Mesenchymal stem cell (in vitro differentiated cells and primary cell): ENCODE measurements around the gene RASA3.

Experiments used
- DNase-seq: peaks from one replicate; pipeline ENCODE4 v3.0.0-alpha.2; 2013
- H2AFZ ChIP-seq: one replicate; pipeline ENCODE4 v1.6.1; 2013; ENCODE audit warnings: low read depth, mild to moderate bottlenecking, control low read depth, inconsistent platforms, low read length, moderate library complexity
- H2AK5ac ChIP-seq: 2 replicates; pipeline ENCODE4 v1.6.1; 2013; ENCODE audit warnings: low read length, moderate library complexity, mild to moderate bottlenecking, inconsistent platforms; ENCODE audit not compliant: severe bottlenecking
- H2BK120ac ChIP-seq: one replicate; pipeline ENCODE4 v1.6.1; 2013; ENCODE audit warnings: low read depth, mild to moderate bottlenecking, inconsistent platforms, low read length, moderate library complexity
- H2BK12ac ChIP-seq, 2 experiments: one replicate each; pipeline ENCODE4 v1.6.1; 2013; ENCODE audit warnings: inconsistent platforms in 2 of 2, low read length in 2 of 2, mild to moderate bottlenecking in 2 of 2, moderate library complexity in 2 of 2, control low read depth in 1 of 2
- H2BK15ac ChIP-seq: one replicate; pipeline ENCODE4 v1.6.1; 2013; ENCODE audit warnings: mild to moderate bottlenecking, low read depth, inconsistent platforms; ENCODE audit not compliant: poor library complexity, severe bottlenecking
- H2BK5ac ChIP-seq: 2 replicates; pipeline ENCODE4 v1.6.1; 2013; ENCODE audit warnings: low read depth, mild to moderate bottlenecking, low read length, control low read depth, inconsistent platforms; ENCODE audit not compliant: poor library complexity, severe bottlenecking
- H3K14ac ChIP-seq, 2 experiments: one replicate each; pipeline ENCODE4 v1.6.1; 2013; ENCODE audit warnings: inconsistent platforms in 2 of 2, low read length in 2 of 2, control low read depth in 1 of 2, mild to moderate bottlenecking in 1 of 2, moderate library complexity in 1 of 2
- H3K18ac ChIP-seq, 2 experiments: one replicate each; pipeline ENCODE4 v1.6.1; 2013; ENCODE audit warnings: inconsistent platforms in 2 of 2, low read length in 2 of 2, control low read depth in 1 of 2, low read depth in 1 of 2, mild to moderate bottlenecking in 1 of 2
- H3K23ac ChIP-seq, 2 experiments: one replicate each; pipeline ENCODE4 v1.6.1; 2013; ENCODE audit warnings: inconsistent platforms in 2 of 2, low read length in 2 of 2, mild to moderate bottlenecking in 2 of 2, moderate library complexity in 2 of 2, control low read depth in 1 of 2
- H3K27ac ChIP-seq: 2 replicates; pipeline ENCODE4 v1.5.1; 2013; ENCODE audit warnings: mild to moderate bottlenecking, moderate library complexity, low read length, control low read depth, inconsistent platforms; ENCODE audit not compliant: poor library complexity, severe bottlenecking
- H3K27me3 ChIP-seq, 2 experiments: 2 replicates each; pipeline versions ENCODE4 v1.6.1 to v1.7.0; 2013; ENCODE audit warnings: low read length in 2 of 2, mild to moderate bottlenecking in 2 of 2, moderate library complexity in 2 of 2, control low read depth in 1 of 2, inconsistent platforms in 1 of 2; ENCODE audit not compliant: control insufficient read depth in 1 of 2, insufficient read depth in 1 of 2
- H3K36me3 ChIP-seq, 2 experiments: 2 replicates each; pipeline versions ENCODE4 v1.6.1 to v1.7.0; 2013; ENCODE audit warnings: low read length in 2 of 2, control low read depth in 1 of 2, inconsistent platforms in 1 of 2, low read depth in 1 of 2, mild to moderate bottlenecking in 1 of 2; ENCODE audit not compliant: insufficient read depth in 2 of 2, control insufficient read depth in 1 of 2
- H3K4ac ChIP-seq, 2 experiments: one replicate each; pipeline ENCODE4 v1.6.1; 2013; ENCODE audit warnings: inconsistent platforms in 2 of 2, low read length in 2 of 2, mild to moderate bottlenecking in 2 of 2, moderate library complexity in 2 of 2, control low read depth in 1 of 2, low read depth in 1 of 2
- H3K4me1 ChIP-seq: 2 replicates; pipeline ENCODE4 v1.6.1; 2013; ENCODE audit warnings: low read depth, low read length, control low read depth; ENCODE audit not compliant: control insufficient read depth, insufficient read depth
- H3K4me2 ChIP-seq: 2 replicates; pipeline ENCODE4 v1.6.1; 2013; ENCODE audit warnings: low read length, mild to moderate bottlenecking, inconsistent platforms; ENCODE audit not compliant: poor library complexity, severe bottlenecking
- H3K4me3 ChIP-seq, 2 experiments: 2 replicates each; pipeline versions ENCODE4 v1.5.1 to v1.7.0; 2013; ENCODE audit warnings: low read length in 2 of 2, mild to moderate bottlenecking in 2 of 2, control low read depth in 1 of 2, low read depth in 1 of 2; ENCODE audit not compliant: insufficient read depth in 1 of 2
- H3K79me1 ChIP-seq: replicated peaks from 2 replicates; pipeline ENCODE4 v1.6.1; 2013; ENCODE audit warnings: mild to moderate bottlenecking, control low read depth, low read length, inconsistent platforms; ENCODE audit not compliant: poor library complexity, severe bottlenecking
- H3K9ac ChIP-seq: 2 replicates; pipeline ENCODE4 v1.7.0; 2013; ENCODE audit warnings: mild to moderate bottlenecking, low read length, moderate library complexity
- H3K9me3 ChIP-seq: 2 replicates; pipeline ENCODE4 v1.7.0; 2013; ENCODE audit warnings: mild to moderate bottlenecking, low read length; ENCODE audit not compliant: control insufficient read depth
- H4K8ac ChIP-seq: one replicate; pipeline ENCODE4 v1.6.1; 2013; ENCODE audit warnings: inconsistent platforms, mild to moderate bottlenecking, low read length, moderate library complexity
- H4K91ac ChIP-seq: one replicate; pipeline ENCODE4 v1.6.1; 2013; ENCODE audit warnings: mild to moderate bottlenecking, low read length, inconsistent platforms
- WGBS: methylation state at CpG from one replicate; pipeline ENCODE4 v1.1.7; 2013; ENCODE audit warnings: mixed read lengths; 5-methylcytosine and 5-hydroxymethylcytosine counted together

The RASA3 gene

DNA sequence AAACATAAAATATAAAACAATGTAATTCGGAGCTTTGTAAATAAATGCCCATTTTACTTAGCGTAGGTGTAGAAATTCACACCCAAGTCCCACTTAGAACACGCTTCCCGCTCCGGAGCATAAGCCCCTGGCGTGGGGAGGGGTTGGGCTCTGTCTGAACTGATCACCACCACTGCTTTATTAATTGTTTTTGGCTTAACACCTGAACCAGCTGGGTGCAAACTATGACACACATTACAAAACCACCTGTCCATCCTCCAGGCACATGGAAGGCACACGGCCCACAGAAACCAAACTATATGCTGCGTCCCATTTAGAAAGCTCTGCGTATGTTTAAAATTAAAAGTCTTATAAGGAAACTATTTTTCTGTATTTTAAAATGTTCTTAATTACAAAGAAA lies 25.9 kb downstream of the RASA3 start:
- H3K36me3 ChIP-seq, result peaks cover 14 to 53% of the 10 kb centered on the region in 2 experiments
- DNase-seq, result no peak
- no peaks in the 10 kb centered on the region for H3K9me3 ChIP-seq
- no peak overlapping the region for H3K23ac ChIP-seq
- no peak overlapping the region for H2BK5ac ChIP-seq
- H2BK12ac ChIP-seq, result peak overlapping the region in 1 of 2 experiments; percentile 67
- no peak overlapping the region for H4K8ac ChIP-seq
- peak overlapping the region in 1 of 2 experiments; percentile 48 for H3K18ac ChIP-seq
- no peak overlapping the region for H3K4me3 ChIP-seq
- peaks cover 76% of the 10 kb centered on the region for H3K4me1 ChIP-seq
- H2AK5ac ChIP-seq, result no peak overlapping the region
- H3K4ac ChIP-seq, result no peak overlapping the region
- no peaks in the 10 kb centered on the region for H3K79me1 ChIP-seq
- no peak overlapping the region for H3K9ac ChIP-seq
- H3K14ac ChIP-seq, result no peak overlapping the region
- WGBS, result over 99% methylated on average over 6 of the region's 9 CpGs
- H3K4me2 ChIP-seq, result no peak overlapping the region
- no peak overlapping the region for H2AFZ ChIP-seq
- H4K91ac ChIP-seq, result no peak overlapping the region
- no peaks in the 10 kb centered on the region for H3K27me3 ChIP-seq
- H3K27ac ChIP-seq, result peak overlapping the region; percentile 35
- H2BK15ac ChIP-seq, result no peak overlapping the region
- H2BK120ac ChIP-seq, result peak overlapping the region; percentile 36

DNA sequence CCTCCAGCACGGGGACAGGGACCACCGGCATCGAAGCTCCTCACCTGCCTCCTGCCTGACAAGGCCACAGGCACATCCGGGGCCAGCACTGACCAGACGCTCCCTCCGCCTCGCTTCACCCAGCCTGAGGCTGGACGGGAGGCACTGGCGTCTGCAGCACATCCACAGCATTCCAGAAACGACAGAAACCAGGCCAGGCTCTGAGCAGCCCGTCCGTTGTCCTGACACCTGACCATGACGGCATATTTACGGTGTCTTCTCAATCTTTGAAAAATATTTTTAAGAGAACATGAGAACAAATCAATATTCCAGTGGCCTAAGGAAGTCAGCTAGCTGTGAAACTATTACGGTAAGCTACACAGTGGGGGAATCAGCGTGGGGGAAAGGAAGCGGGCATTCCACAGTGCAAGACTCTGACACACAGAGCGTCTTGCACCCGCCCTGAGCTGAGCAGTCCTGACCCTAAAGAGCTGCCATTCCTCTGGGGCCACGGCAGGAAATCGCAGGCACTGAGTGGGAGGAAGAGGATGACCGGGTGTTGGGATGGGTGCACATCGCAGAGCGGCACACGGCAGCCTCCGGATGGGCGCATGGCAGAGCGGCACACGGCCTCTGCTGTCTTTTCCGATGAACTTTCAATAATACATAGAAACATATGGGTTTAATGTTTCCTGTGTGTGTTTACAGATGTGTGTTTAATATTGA lies 26.8 kb downstream of the RASA3 start:
- Histone ChIP-seq H3K23ac (no peak overlapping the region), H3K79me1 (no peaks in the 10 kb centered on the region), H2BK15ac (no peak overlapping the region), H3K4me3 (no peak overlapping the region), H3K4me1 (peaks cover 80% of the 10 kb centered on the region), H3K4me2 (no peak overlapping the region), H2AFZ (no peak overlapping the region), H3K9me3 (no peaks in the 10 kb centered on the region), H4K8ac (peak overlapping the region; percentile 78), H2BK120ac (peak overlapping the region; percentile 65), H3K27ac (peak overlapping the region; percentile 79), H3K36me3 (peaks cover 14 to 58% of the 10 kb centered on the region in 2 experiments), H3K4ac (peak overlapping the region in 1 of 2 experiments; percentile 29), H2AK5ac (peak overlapping the region; percentile 15), H3K18ac (peak overlapping the region; percentile 75 to 85), H2BK12ac (peak overlapping the region; percentile 23 to 51), H3K14ac (peak overlapping the region in 1 of 2 experiments; percentile 77), H2BK5ac (no peak overlapping the region), H3K27me3 (no peaks in the 10 kb centered on the region), H4K91ac (peak overlapping the region; percentile 77), H3K9ac (peak overlapping the region; percentile 34)
- DNase-seq, result peak; percentile 82
- 46% methylated on average over 25 of the region's 30 CpGs for WGBS

DNA sequence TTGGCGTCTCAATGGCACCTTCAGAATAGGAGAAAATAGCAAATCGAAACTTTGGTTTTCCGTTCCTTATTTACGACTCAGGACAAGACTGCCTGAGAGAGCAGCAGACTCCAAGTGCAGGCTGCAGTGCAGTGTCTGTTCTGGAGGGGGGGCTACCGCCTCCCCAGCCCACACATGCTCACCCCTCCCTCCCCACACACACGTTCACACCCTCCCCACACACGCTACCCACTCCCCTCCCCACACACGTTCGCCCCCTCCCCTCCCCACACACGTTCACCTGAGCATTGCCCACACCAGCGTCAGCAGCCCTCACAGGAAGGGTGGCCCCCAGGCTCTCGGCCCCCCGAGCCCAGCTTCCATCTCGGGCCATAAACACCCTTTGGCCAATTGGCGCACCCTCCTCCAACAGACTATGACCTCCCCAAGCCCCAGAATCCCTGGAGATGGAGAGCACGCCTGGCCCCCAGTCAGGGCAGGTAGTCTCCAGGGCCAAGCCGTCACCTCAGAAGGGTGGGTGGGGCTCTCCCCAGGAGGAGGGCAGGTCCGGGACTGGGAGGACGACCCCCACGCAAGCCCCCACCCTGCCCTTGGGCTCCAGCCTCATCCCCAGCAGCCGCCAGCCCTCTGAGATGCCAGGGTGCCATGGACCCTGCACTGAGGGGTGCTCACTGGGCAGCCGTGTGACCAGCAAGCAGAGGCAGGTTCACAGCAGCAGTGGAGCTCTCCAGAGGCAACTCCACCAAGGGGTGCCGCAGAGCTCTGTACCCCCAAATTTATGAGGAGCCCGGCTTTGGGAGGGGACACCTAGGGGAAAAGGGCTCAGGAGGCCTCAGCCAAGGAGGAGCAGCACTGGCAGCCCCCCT lies 27.5 kb downstream of the RASA3 start:
- peak overlapping the region in 1 of 2 experiments; percentile 77 for H3K14ac ChIP-seq
- peak overlapping the region; percentile 75 to 85 for H3K18ac ChIP-seq
- H2BK5ac ChIP-seq, result no peak overlapping the region
- no peaks in the 10 kb centered on the region for H3K27me3 ChIP-seq
- H3K27ac ChIP-seq, result peak overlapping the region; percentile 79
- peak overlapping the region; percentile 78 for H4K8ac ChIP-seq
- H2AK5ac ChIP-seq, result peak overlapping the region; percentile 15
- peak overlapping the region; percentile 77 for H4K91ac ChIP-seq
- DNase-seq, result no peak
- H3K4me2 ChIP-seq, result no peak overlapping the region
- peak overlapping the region in 1 of 2 experiments; percentile 29 for H3K4ac ChIP-seq
- no peaks in the 10 kb centered on the region for H3K9me3 ChIP-seq
- no peak overlapping the region for H3K4me3 ChIP-seq
- H3K23ac ChIP-seq, result peak overlapping the region in 1 of 2 experiments; percentile 5
- peaks cover 14 to 60% of the 10 kb centered on the region in 2 experiments for H3K36me3 ChIP-seq
- no peak overlapping the region for H2AFZ ChIP-seq
- H3K4me1 ChIP-seq, result peaks cover 81% of the 10 kb centered on the region
- 93% methylated on average over 24 of the region's 24 CpGs for WGBS
- peak overlapping the region; percentile 34 for H3K9ac ChIP-seq
- no peak overlapping the region for H2BK15ac ChIP-seq
- H3K79me1 ChIP-seq, result no peaks in the 10 kb centered on the region
- H2BK120ac ChIP-seq, result peak overlapping the region; percentile 65
- peak overlapping the region; percentile 23 to 51 for H2BK12ac ChIP-seq
